ENCODE results near the gene REEP1. TPM values are rescaled to one million over a fixed set of nuclear protein-coding genes. Genes with fewer than 3 reads are reported as not detected.

Gene REEP1
- total RNA-seq, 6 donors from 2014 or later, result 4.1 to 10.4 (median 7.5) TPM

DNA sequence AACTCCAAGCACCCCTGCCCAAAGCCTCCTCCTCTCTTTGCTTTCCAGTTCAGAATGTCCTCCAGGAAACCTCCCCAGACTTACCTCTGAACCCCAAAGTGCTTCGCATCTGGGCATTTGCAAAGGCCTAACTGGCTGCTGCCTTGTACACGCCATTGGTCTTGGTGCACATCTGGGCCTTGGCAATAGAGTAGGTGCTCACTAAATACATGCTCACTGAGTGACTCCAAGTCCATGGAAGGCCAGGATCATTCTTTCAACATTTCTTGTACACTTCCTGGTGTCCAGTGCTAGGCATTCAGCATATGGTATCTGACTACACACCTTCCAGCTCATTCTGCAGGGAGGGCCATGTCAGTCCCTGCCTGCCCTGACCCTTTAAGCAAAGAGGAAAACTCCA lies 109.7 kb downstream of the REEP1 start:
- H3K9me3 ChIP-seq, result no peaks in the 10 kb centered on the region
- H3K27ac ChIP-seq, result no peak overlapping the region
- no peak for ATAC-seq (ENCODE audit: low FRiP score in 2 of 2)
- DNase-seq, result no peak
- H3K4me3 ChIP-seq, result no peak overlapping the region
- peaks cover 5 to 19% (median 10%) of the 10 kb centered on the region in 4 donors for H3K4me1 ChIP-seq
- TF ChIP-seq, protein P1, sequence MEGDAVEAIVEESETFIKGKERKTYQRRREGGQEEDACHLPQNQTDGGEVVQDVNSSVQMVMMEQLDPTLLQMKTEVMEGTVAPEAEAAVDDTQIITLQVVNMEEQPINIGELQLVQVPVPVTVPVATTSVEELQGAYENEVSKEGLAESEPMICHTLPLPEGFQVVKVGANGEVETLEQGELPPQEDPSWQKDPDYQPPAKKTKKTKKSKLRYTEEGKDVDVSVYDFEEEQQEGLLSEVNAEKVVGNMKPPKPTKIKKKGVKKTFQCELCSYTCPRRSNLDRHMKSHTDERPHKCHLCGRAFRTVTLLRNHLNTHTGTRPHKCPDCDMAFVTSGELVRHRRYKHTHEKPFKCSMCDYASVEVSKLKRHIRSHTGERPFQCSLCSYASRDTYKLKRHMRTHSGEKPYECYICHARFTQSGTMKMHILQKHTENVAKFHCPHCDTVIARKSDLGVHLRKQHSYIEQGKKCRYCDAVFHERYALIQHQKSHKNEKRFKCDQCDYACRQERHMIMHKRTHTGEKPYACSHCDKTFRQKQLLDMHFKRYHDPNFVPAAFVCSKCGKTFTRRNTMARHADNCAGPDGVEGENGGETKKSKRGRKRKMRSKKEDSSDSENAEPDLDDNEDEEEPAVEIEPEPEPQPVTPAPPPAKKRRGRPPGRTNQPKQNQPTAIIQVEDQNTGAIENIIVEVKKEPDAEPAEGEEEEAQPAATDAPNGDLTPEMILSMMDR (IDR thresholded peaks at IDR 0.05), result no peak
- no peak for TF ChIP-seq POLR2A (IDR thresholded peaks at IDR 0.05)
- TF ChIP-seq POLR2AphosphoS5 (IDR thresholded peaks at IDR 0.05), result no peak
- TF ChIP-seq EP300 (IDR thresholded peaks at IDR 0.05), result no peak
- WGBS, 2 donors, result 100% methylated on average over 2 of the region's 2 CpGs
- no peaks in the 10 kb centered on the region for H3K36me3 ChIP-seq
- no peaks in the 10 kb centered on the region for H3K27me3 ChIP-seq

DNA sequence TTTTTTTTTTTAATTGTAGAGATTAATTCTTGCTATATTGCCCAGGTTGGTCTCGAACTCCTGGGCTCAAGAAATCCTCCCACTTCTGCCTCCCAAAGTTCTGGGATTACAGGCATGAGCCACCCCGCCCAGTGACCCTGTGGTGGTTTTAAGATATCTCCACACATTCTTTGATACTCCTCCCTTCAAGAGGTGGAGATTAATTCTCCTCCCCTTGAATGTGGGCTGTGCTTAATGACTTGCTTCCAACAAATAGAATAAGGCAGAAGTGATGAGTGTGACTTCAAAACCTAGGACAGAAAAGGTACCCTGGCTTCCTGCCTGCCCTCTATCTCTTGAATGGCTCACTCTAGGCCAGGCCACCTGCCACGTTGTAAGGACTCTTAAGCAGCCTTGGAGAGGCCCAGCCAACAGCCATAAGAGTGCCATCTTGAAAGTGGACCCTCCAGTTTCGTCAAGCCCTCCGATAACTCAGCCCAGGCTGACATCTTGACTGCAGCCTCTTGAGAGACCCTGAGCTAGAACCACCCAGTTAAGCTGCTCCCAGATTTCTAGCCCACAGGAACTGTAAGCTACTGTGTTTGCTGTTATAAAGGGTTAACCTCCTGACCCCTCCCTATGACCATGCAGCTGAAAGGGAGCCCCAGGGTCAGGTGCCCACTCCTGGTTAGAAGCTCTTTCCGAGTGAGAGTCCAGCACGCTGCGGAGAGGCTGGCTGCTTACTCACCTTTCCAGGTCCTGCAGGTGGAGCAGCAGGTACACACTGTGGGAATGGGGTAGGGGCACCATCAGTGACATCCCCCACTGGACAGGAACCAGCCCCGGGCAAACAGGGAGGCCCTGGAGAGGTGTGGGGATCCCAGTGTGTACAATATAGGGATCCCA lies 110.5 kb downstream of the REEP1 start:
- Histone ChIP-seq H3K4me1 (peaks cover 6 to 25% (median 13%) of the 10 kb centered on the region in 4 donors), H3K4me3 (no peak overlapping the region), H3K36me3 (no peaks in the 10 kb centered on the region), H3K27me3 (no peaks in the 10 kb centered on the region), H3K27ac (no peak overlapping the region), H3K9me3 (no peaks in the 10 kb centered on the region)
- DNase-seq, result peak in 1 of 2 donors; percentile 51
- ATAC-seq (ENCODE audit: low FRiP score in 2 of 2), result peak in 1 of 2 donors; percentile 63
- 76 to 85% methylated on average over 6 to 9 of the region's 9 CpGs for WGBS, 2 donors
- TF ChIP-seq POLR2AphosphoS5 (IDR thresholded peaks at IDR 0.05) (no peak), POLR2A (IDR thresholded peaks at IDR 0.05) (no peak), EP300 (IDR thresholded peaks at IDR 0.05) (no peak)
- TF ChIP-seq, protein P1 (IDR thresholded peaks at IDR 0.05), result no peak

- ATAC-seq (ENCODE audit: low FRiP score in 2 of 2), result no peak
- H3K36me3 ChIP-seq, result no peaks in the 10 kb centered on the region
- H3K4me1 ChIP-seq, result peaks cover 6 to 25% (median 16%) of the 10 kb centered on the region in 4 donors
- H3K4me3 ChIP-seq, result no peak overlapping the region
- no peak for TF ChIP-seq POLR2A (IDR thresholded peaks at IDR 0.05)
- TF ChIP-seq EP300 (IDR thresholded peaks at IDR 0.05), result no peak
- no peak for TF ChIP-seq POLR2AphosphoS5 (IDR thresholded peaks at IDR 0.05)
- TF ChIP-seq, protein P1 (IDR thresholded peaks at IDR 0.05), result no peak
- no peak overlapping the region for H3K27ac ChIP-seq
- H3K27me3 ChIP-seq, result no peaks in the 10 kb centered on the region
- no peak for DNase-seq
- 79% methylated on average over 4 of the region's 4 CpGs for WGBS, 2 donors
- H3K9me3 ChIP-seq, result no peaks in the 10 kb centered on the region
Observed at GRCh38 chr2:86226070-86226469, 111.4 kb downstream of the REEP1 start.

DNA sequence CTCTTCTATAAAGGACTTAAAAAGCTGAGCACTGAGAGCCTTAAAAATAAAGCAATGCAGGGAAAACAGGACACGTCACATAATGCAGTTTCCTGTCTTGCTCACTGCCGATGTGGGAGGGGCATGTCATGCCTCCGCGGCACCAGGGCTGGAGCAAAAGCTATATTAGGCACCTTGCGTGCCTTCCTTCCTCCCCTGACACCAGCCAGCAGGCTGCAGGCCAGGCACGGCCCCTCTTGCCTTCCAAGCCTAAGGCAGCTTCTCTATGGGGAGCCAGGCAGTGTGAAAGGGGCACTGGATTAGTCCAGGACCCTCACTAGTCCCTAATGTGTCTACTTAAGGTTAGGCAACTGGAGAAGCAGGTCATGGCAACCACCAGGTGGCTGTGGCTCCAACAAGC lies 111.8 kb downstream of the REEP1 start:
- peaks cover 6 to 25% (median 17%) of the 10 kb centered on the region in 4 donors for H3K4me1 ChIP-seq
- H3K27me3 ChIP-seq, result no peaks in the 10 kb centered on the region
- DNase-seq (peak; percentile 32 to 52), ATAC-seq (ENCODE audit: low FRiP score in 2 of 2) (no peak)
- H3K27ac ChIP-seq, result peak overlapping the region in 2 of 4 donors; percentile 36 to 59
- no peaks in the 10 kb centered on the region for H3K36me3 ChIP-seq
- no peaks in the 10 kb centered on the region for H3K9me3 ChIP-seq
- WGBS, 2 donors, result 1 to 29% methylated on average over 1 to 6 of the region's 6 CpGs
- no peak for TF ChIP-seq POLR2A (IDR thresholded peaks at IDR 0.05)
- TF ChIP-seq EP300 (IDR thresholded peaks at IDR 0.05), result no peak
- no peak for TF ChIP-seq POLR2AphosphoS5 (IDR thresholded peaks at IDR 0.05)
- TF ChIP-seq, protein P1 (IDR thresholded peaks at IDR 0.05), result no peak
- H3K4me3 ChIP-seq, result no peak overlapping the region
